DOHH2 (cell line): Measurements from ENCODE around the gene KIF19.

ENCODE experiments used
- CTCF ChIP-seq: fragments of 200-600 bp; sonication (generic); IDR thresholded peaks from one replicate; pipeline ENCODE4 v1.5.1; 2014; ENCODE audit warnings: antibody characterized with exemption, mild to moderate bottlenecking, low read depth, low read length; ENCODE audit not compliant: poor library complexity, severe bottlenecking
- EZH2phosphoT487 ChIP-seq: fragments of 200-600 bp; sonication (generic); IDR thresholded peaks from 2 replicates; pipeline ENCODE4 v1.6.1; 2017; ENCODE audit warnings: borderline replicate concordance, mild to moderate bottlenecking, antibody characterized with exemption, low read length, moderate library complexity, mixed read lengths

- TF ChIP-seq CTCF (no peak), EZH2phosphoT487 (no peak)
Observed at GRCh38 chr17:74287031-74287602, 38.9 kb upstream of the KIF19 start.
